GM10266 (cell line): Measurements from ENCODE around the gene GRIK3.

Source experiments
- DNase-seq: peaks from one replicate; pipeline ENCODE4 v3.0.0; 2012; ENCODE audit errors: extremely low spot score
- CTCF ChIP-seq: IDR thresholded peaks from 2 replicates; pipeline ENCODE4 v1.5.1; 2012; ENCODE audit warnings: mild to moderate bottlenecking, low read depth; ENCODE audit not compliant: control insufficient read depth, insufficient read depth; ENCODE audit errors: missing control alignments

Gene GRIK3

GRCh38 chr1:36753451-36753850, 280.9 kb downstream of the GRIK3 start:
- TF ChIP-seq CTCF, result no peak

GRCh38 chr1:36752891-36753361, 281.4 kb downstream of the GRIK3 start:
- TF ChIP-seq CTCF, result no peak
- no peak for DNase-seq

More at GRCh38 chr1:36753451-36753850, 280.9 kb downstream of the GRIK3 start:
- DNase-seq, result no peak

GRCh38 chr1:36752431-36752830, 281.9 kb downstream of the GRIK3 start:
- no peak for TF ChIP-seq CTCF
- DNase-seq, result no peak

- no peak for TF ChIP-seq CTCF
- no peak for DNase-seq
Observed at GRCh38 chr1:36751525-36751924, 282.8 kb downstream of the GRIK3 start.

GRCh38 chr1:36748466-36748865, 285.8 kb downstream of the GRIK3 start:
- no peak for DNase-seq
- TF ChIP-seq CTCF, result no peak
